Endothelial cell of umbilical vein (primary cell): Measurements from ENCODE around the gene PAGR1. TPM values are rescaled to one million over a fixed set of nuclear protein-coding genes. Genes with fewer than 3 reads are reported as not detected.
"Not testable (repeated sequence)": the region's sequence is repeated elsewhere in the genome, so short reads cannot be mapped to it uniquely, and the experiment has no call there.

Experiments
- BruUV-seq: library from RNA; stranded (reverse); fragments of 400-500 nt; replicated peaks from 2 replicates; lab custom pipeline; 2021; lab: Mats Ljungman, UMichigan
- CTCF ChIA-PET: fragments of 300-600, 350-600 bp; sonication (Branson Sonifier 250); formaldehyde crosslinking; loops from one replicate; lab custom pipeline; 2021; ENCODE audit warnings: antibody characterized with exemption, inconsistent platforms; lab: Charles Lee
- POLR2A ChIA-PET: fragments of 300-600, 350-600 bp; sonication (Branson Sonifier 250); formaldehyde crosslinking; loops from one replicate; lab custom pipeline; 2021; ENCODE audit warnings: antibody characterized with exemption, inconsistent platforms; lab: Charles Lee
- DNase-seq: peaks from one replicate; pipeline ENCODE4 v3.0.0-alpha.2; 2011; ENCODE audit warnings: low read depth, low spot score
- FAIRE-seq: peaks from 2 replicates; lab custom pipeline; 2011; peaks lifted over from hg19 to GRCh38; lab: Jason Lieb, UNC
- H2AFZ ChIP-seq: 2 replicates; pipeline ENCODE4 v1.6.0; 2012; ENCODE audit warnings: low read depth, low read length, control low read depth, inconsistent platforms
- H3K27ac ChIP-seq: 2 replicates; pipeline ENCODE4 v1.5.1; 2011; ENCODE audit warnings: low read depth, mild to moderate bottlenecking, control low read depth, low read length, moderate library complexity; ENCODE audit not compliant: insufficient read depth
- H3K27me3 ChIP-seq, 2 experiments: 2 replicates each; pipeline versions ENCODE4 v1.6.0 to v1.6.1; 2011; ENCODE audit warnings: low read length in 2 of 2, mixed read lengths in 1 of 2; ENCODE audit not compliant: control insufficient read depth in 2 of 2, insufficient read depth in 2 of 2
- H3K36me3 ChIP-seq, 2 experiments: 2 replicates in 1 of 2; 3 replicates in 1 of 2; pipeline ENCODE4 v1.5.1; 2011; ENCODE audit warnings: low read length in 2 of 2, mild to moderate bottlenecking in 1 of 2, moderate library complexity in 1 of 2; ENCODE audit not compliant: control insufficient read depth in 2 of 2, insufficient read depth in 2 of 2; ENCODE audit errors: extremely low read depth in 1 of 2
- H3K4me1 ChIP-seq: 3 replicates; pipeline ENCODE4 v1.5.1; 2011; ENCODE audit warnings: mild to moderate bottlenecking, low read length; ENCODE audit not compliant: control insufficient read depth, insufficient read depth; ENCODE audit errors: extremely low read depth
- H3K4me2 ChIP-seq: 2 replicates; pipeline ENCODE4 v1.6.1; 2011; ENCODE audit warnings: low read length, control low read depth, mixed read lengths; ENCODE audit not compliant: insufficient read depth
- H3K4me3 ChIP-seq, 3 experiments: fragments of 200-600 bp in 1 of 3; sonication (generic), shearing (Covaris generic) in 1 of 3; replicated peaks in 1 of 3; 2 replicates each; pipeline ENCODE4 v1.5.1; 2011 to 2016; ENCODE audit warnings: control low read depth in 3 of 3, low read length in 3 of 3, mild to moderate bottlenecking in 2 of 3, inconsistent platforms in 1 of 3, low read depth in 1 of 3, moderate library complexity in 1 of 3; ENCODE audit not compliant: insufficient read depth in 1 of 3
- H3K79me2 ChIP-seq: 2 replicates; pipeline ENCODE4 v1.6.0; 2012; ENCODE audit warnings: low read length, inconsistent platforms; ENCODE audit not compliant: control insufficient read depth, insufficient read depth
- H3K9ac ChIP-seq: replicated peaks from 2 replicates; pipeline ENCODE3; 2011; ENCODE audit warnings: low read length, control low read depth; ENCODE audit not compliant: insufficient read depth; ENCODE audit errors: extremely low read depth
- H3K9me1 ChIP-seq: replicated peaks from 3 replicates; pipeline ENCODE4 v1.6.0; 2011; ENCODE audit warnings: mild to moderate bottlenecking, low read length; ENCODE audit not compliant: control insufficient read depth, insufficient read depth; ENCODE audit errors: extremely low read depth
- H3K9me3 ChIP-seq: replicated peaks from 2 replicates; pipeline ENCODE4 v1.5.1; 2012; ENCODE audit warnings: low read length, inconsistent platforms; ENCODE audit not compliant: control insufficient read depth, insufficient read depth
- H4K20me1 ChIP-seq: replicated peaks from 2 replicates; pipeline ENCODE3; 2011; ENCODE audit warnings: mild to moderate bottlenecking, low read length; ENCODE audit not compliant: control insufficient read depth, insufficient read depth; ENCODE audit errors: extremely low read depth
- CTCF ChIP-seq, 2 donors: IDR thresholded peaks; 1 replicate in 1 of 2; 2 replicates in 1 of 2; pipeline ENCODE4 v1.5.1; 2011; ENCODE audit warnings: low read length in 2 of 2, mild to moderate bottlenecking in 2 of 2, moderate library complexity in 2 of 2, control low read depth in 1 of 2, inconsistent platforms in 1 of 2, low read depth in 1 of 2; ENCODE audit not compliant: insufficient read depth in 1 of 2; ENCODE audit errors: extremely low read depth in 1 of 2
- EZH2 ChIP-seq: IDR thresholded peaks from 2 replicates; pipeline ENCODE4 v1.6.1; 2012; ENCODE audit warnings: borderline replicate concordance, low read depth, mild to moderate bottlenecking, moderate library complexity, low read length, inconsistent platforms; ENCODE audit not compliant: severe bottlenecking
- FOS ChIP-seq: IDR thresholded peaks from 2 replicates; pipeline ENCODE4 v1.6.1; 2011; ENCODE audit warnings: mild to moderate bottlenecking, low read length, moderate library complexity, borderline replicate concordance; ENCODE audit not compliant: insufficient read depth
- GATA2 ChIP-seq: IDR thresholded peaks from 2 replicates; pipeline ENCODE4 v1.7.0; 2011; ENCODE audit warnings: low read depth, mild to moderate bottlenecking, moderate library complexity, mixed read lengths, low read length; ENCODE audit not compliant: insufficient read length, insufficient read depth
- JUN ChIP-seq: IDR thresholded peaks from 2 replicates; pipeline ENCODE4 v1.6.1; 2011; ENCODE audit warnings: borderline replicate concordance, low read depth; ENCODE audit not compliant: insufficient read length, insufficient read depth
- MAX ChIP-seq: IDR thresholded peaks from 2 replicates; pipeline ENCODE4 v1.6.1; 2011; ENCODE audit not compliant: insufficient read depth, insufficient read length
- MYC ChIP-seq: IDR thresholded peaks from one replicate; pipeline ENCODE4 v1.6.1; 2011; ENCODE audit warnings: mild to moderate bottlenecking, low read depth, low read length
- POLR2A ChIP-seq: IDR thresholded peaks from 2 replicates; pipeline ENCODE4 v1.6.1; 2012; ENCODE audit warnings: low read depth, mild to moderate bottlenecking, control low read depth, low read length
- POLR2AphosphoS5 ChIP-seq: IDR thresholded peaks from 2 replicates; pipeline ENCODE4 v1.6.1; 2012; ENCODE audit warnings: low read depth, mild to moderate bottlenecking, control low read depth, low read length, moderate library complexity; ENCODE audit not compliant: insufficient read depth
- dilution Hi-C: fragments of 300-500 bp; cut with MboI; formaldehyde crosslinking; loops from one replicate; pipeline ENCODE4 v1.15.0; 2019; ENCODE audit warnings: low sequenced_read_pairs; ENCODE audit not compliant: extremely low pct_ligation_motif_present
- intact Hi-C: fragments of 100-400 bp; cut with micrococcal nuclease; formaldehyde crosslinking; loops from one replicate; pipeline ENCODE4 v1.10.0; 2022
- polyA plus RNA-seq, 4 experiments: library from polyadenylated mRNA; depleted of rRNA in 3 of 4; stranded (reverse) in 3 of 4; unstranded in 1 of 4; fragments of >200 nt; gene quantifications; 2 replicates each; pipeline versions ENCODE4 v1.2.1 to v1.2.3, GENCODE V29; 2011 to 2012; ENCODE audit warnings: missing spikeins in 1 of 4
- total RNA-seq: library from RNA; stranded (reverse); gene quantifications from 2 replicates; pipeline ENCODE4 v1.2.3, GENCODE V29; 2021

The PAGR1 gene
- total and polyA plus RNA-seq, 2 donors (not counting 3 experiments of a cell fraction or from before 2014, with no cell fraction given), result 15.9 to 26.3 TPM

- dilution Hi-C loops, result no loop called here
These were observed 45.6 kb upstream of the PAGR1 start for GRCh38 chr16:29770250-29770929.

DNA sequence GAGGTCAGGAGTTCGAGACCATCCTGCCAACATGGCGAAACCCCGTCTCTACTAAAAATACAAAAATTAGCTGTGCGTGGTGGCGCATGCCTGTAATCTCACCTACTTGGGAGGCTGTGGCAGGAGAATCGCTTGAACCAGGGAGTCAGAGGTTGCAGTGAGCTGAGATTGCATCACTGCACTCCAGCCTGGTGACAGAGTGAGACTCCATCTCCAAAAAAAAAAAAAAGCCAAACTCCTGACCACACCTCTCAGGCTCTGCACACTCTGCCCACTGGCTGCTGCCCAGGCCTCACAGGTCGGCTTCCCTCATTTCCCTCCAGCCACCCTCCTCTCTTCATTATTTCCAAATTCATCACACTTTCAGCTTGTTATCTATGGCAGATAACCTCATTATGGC, 43.6 kb upstream of the PAGR1 start:
- intact Hi-C loops, H3K4me1 ChIP-seq, H3K9me3 ChIP-seq, H3K36me3 ChIP-seq, BruUV-seq, H3K4me3 ChIP-seq, H3K9ac ChIP-seq, H3K4me2 ChIP-seq, FAIRE-seq, H4K20me1 ChIP-seq, H3K27me3 ChIP-seq, H3K79me2 ChIP-seq, H3K9me1 ChIP-seq, H2AFZ ChIP-seq, H3K27ac ChIP-seq, dilution Hi-C loops, DNase-seq: not testable (repeated sequence)
- ChIA-PET CTCF (interaction anchor here (1.1 kb wide), 1 partner anchor 13 kb away, joined by 6 read pairs; no protein-coding TSS in a partner anchor), POLR2A (interaction anchor here (0.6 kb wide), 1 partner anchor 56 kb away, joined by 6 read pairs; no protein-coding TSS in a partner anchor)

More at GRCh38 chr16:29770250-29770929, 45.6 kb upstream of the PAGR1 start:
- Histone ChIP-seq H3K79me2 (no peaks in the 10 kb centered on the region), H4K20me1 (no peaks in the 10 kb centered on the region), H3K9ac (no peak overlapping the region), H3K9me3 (no peaks in the 10 kb centered on the region), H3K27me3 (no peaks in the 10 kb centered on the region), H3K36me3 (no peaks in the 10 kb centered on the region), H2AFZ (no peak overlapping the region), H3K4me3 (no peak overlapping the region), H3K9me1 (no peaks in the 10 kb centered on the region), H3K4me2 (no peak overlapping the region), H3K27ac (no peak overlapping the region), H3K4me1 (no peaks in the 10 kb centered on the region)
- DNase-seq (no peak), FAIRE-seq (no peak)
- ChIA-PET POLR2A (no interaction called here), CTCF (no interaction called here)
- TF ChIP-seq POLR2A, result no peak
- no peak for TF ChIP-seq CTCF (IDR thresholded peaks at IDR 0.05; ENCODE audit: extremely low read depth in 1 of 2, insufficient read depth in 1 of 2, low read depth in 1 of 2, low read length in 2 of 2)
- TF ChIP-seq MYC, result no peak
- no peak for TF ChIP-seq JUN
- TF ChIP-seq GATA2, result no peak
- TF ChIP-seq POLR2AphosphoS5, result no peak
- TF ChIP-seq MAX, result no peak
- no peak for TF ChIP-seq FOS
- TF ChIP-seq EZH2, result no peak
- BruUV-seq, result no TSS peak
- intact Hi-C loops, result no loop called here
